ENCODE results near the gene PDYN.

PDYN gene

GRCh38 chr20:1949347-1950100, 44.3 kb downstream of the PDYN start:
- DNase-seq: no peak

- DNase-seq: no peak
These were observed 46.4 kb downstream of the PDYN start for GRCh38 chr20:1947535-1947846.

- no peak for DNase-seq
These were observed 46.9 kb downstream of the PDYN start for GRCh38 chr20:1946762-1947534.

GRCh38 chr20:1946442-1946761, 47.5 kb downstream of the PDYN start:
- DNase-seq: no peak

- no peak for DNase-seq
These were observed 48.2 kb downstream of the PDYN start for GRCh38 chr20:1945660-1946059.

GRCh38 chr20:1945134-1945618, 48.7 kb downstream of the PDYN start:
- DNase-seq: no peak

GRCh38 chr20:1944345-1945091, 49.3 kb downstream of the PDYN start:
- no peak for DNase-seq

- no peak for DNase-seq
These were observed 50.4 kb downstream of the PDYN start for GRCh38 chr20:1943275-1944002.

- no peak for DNase-seq
These were observed 51.2 kb downstream of the PDYN start for GRCh38 chr20:1942486-1943274.

GRCh38 chr20:1942061-1942460, 51.8 kb downstream of the PDYN start:
- no peak for DNase-seq

- DNase-seq: no peak
These were observed 52.6 kb downstream of the PDYN start for GRCh38 chr20:1941226-1941625.

- DNase-seq: no peak
These were observed 53.3 kb downstream of the PDYN start for GRCh38 chr20:1940581-1940980.

- DNase-seq: no peak
These were observed 54.6 kb downstream of the PDYN start for GRCh38 chr20:1939270-1939595.

- DNase-seq: no peak
These were observed 55.2 kb downstream of the PDYN start for GRCh38 chr20:1938464-1939269.

- no peak for DNase-seq
These were observed 56.4 kb downstream of the PDYN start for GRCh38 chr20:1937316-1937976.

- DNase-seq: no peak
These were observed 58.0 kb downstream of the PDYN start for GRCh38 chr20:1935696-1936366.

GRCh38 chr20:1934721-1935573, 58.9 kb downstream of the PDYN start:
- no peak for DNase-seq

GRCh38 chr20:1934156-1934555, 59.7 kb downstream of the PDYN start:
- no peak for DNase-seq

- no peak for DNase-seq
These were observed 60.4 kb downstream of the PDYN start for GRCh38 chr20:1933465-1933870.
